Fibroblast of skin of abdomen (primary cell): ENCODE results near the gene NUDT22.

ENCODE experiments used
- DNase-seq: peaks from one replicate; pipeline ENCODE4 v3.0.0-alpha.2; 2013

NUDT22 gene

DNA sequence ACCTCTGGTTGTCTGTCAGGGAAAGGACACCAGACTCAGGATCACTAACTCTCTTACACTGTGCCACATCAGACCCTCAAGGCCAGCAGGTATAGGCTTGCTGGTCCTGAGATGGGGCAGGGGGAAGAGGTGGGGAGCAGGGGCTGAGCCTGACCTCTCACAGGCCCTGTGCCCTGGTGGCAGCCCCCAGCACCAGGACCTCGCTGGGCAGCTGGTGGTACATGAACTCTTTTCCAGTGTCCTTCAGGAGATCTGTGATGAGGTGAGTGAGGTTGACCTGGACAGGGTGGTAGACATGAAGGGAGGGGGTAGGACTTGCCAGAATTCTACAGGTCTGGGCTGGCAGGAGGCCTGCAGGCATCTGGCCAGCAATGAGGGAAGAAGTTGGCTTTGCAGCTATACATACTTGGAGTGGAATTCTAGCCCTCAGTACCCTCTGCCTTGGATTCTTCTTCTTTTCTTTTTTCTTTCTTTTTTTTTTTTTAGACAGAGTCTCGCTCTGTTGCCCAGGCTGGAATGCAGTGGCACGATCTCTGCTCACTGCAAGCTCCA lies 1.4 kb downstream of the NUDT22 start:
- DNase-seq = no peak

DNA sequence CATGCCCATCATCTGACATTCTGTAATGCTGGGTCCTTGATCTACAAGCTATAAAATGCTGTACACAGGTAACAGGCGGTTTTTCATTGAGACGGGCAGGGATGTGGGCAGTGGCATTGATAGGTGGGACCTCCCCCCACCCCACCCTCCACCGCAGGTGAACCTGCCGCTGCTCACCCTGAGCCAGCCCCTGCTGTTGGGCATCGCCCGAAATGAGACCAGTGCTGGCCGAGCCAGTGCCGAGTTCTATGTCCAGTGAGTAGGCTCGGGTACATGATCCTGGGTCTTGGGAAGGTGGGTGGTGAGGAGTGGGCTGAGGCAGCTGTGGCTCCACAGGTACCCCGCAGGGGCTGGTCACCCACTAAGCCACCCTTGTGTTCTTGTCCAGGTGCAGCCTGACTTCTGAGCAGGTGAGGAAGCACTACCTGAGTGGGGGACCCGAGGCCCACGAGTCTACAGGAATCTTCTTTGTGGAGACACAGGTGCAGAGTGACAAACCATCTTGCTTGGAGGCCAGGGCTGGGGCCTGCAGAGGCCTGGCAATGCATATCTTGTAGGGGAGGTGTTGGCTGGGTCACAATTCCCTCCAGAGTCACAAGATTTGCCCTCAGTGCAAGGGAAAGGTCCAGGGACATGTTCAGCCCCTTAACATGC lies 3.1 kb downstream of the NUDT22 start:
- no peak for DNase-seq

DNA sequence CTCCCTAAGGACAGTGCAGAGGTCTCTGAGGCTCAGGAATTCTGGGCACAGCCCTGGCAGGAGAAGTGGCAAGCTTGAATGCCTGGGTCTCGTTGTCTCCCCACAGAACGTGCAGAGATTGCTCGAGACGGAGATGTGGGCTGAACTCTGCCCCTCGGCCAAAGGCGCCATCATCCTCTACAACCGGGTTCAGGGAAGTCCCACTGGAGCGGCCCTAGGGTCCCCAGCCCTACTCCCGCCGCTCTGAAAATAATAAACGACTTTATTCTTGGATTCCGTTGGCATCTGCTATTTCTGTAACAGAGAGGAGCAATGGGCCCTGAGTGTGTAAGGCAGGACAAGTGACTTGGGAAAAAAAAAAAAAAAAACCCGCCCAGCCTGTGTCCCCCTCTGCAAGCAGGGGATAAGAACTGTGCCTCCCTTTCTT lies 3.7 kb downstream of the NUDT22 start:
- DNase-seq = no peak

DNA sequence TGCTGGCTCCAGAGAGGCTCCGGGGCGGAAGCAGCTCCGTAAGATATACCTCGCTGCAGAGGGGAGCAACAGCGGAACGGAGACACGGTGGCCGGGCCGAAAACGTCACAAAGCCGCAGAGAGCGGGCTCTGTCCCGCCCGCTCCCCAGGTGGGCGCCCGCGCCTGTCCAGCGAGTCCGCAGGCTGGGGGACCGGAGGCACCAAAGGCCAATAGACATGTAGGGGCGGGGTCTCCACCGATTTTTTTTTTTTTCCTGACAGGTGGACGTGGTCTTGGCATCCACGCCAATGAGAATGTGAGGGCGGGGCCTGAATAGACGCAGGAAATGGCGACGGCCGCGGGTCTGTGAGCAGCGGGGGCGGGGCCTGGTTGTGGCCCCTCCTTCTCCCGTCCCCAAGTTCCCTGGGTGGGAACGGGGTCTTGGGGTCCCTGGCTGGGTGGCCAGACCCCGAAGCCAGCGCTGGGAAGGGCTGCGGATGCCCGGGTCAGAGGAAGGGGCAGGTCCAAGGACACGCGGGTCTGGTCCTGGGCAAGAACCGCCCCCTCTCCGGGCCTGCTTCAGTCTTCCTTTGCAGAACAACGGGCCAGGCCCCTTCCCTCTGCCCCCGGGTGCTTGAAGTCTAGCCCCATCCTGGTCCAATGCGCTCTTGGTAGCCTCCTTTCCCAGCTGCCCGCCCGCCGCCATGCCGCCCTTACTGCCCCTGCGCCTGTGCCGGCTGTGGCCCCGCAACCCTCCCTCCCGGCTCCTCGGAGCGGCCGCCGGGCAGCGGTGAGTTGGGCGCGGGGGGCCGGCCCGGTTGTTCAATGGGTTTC lies 4.3 kb downstream of the NUDT22 start, which contains the start of gene DNAJC4:
TSS of gene DNAJC4 (plus strand) at position 378 of the 814 bp plus-strand sequence. CDS start at position 685, 307 bp downstream.
- peak; percentile 86 for DNase-seq

DNA sequence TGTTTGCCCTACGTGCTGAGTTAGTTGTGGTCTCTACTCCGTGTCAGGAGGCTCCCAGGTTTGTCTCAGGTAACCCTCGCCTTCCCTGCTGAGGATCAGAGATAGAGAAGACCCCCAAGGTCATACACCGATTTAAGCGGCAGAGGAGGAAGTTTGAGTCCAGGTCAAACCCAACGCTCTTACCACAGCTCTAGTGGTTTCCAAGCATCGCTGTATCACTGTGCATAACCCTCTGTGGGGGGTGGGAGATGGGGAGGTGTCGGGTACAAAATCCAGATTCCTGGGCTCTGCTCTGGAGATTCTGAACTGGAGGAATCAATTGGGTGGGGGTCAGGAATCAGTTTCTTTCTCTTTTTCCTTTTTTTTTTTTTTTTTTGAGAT lies 4.9 kb downstream of the NUDT22 start:
- no peak for DNase-seq

DNA sequence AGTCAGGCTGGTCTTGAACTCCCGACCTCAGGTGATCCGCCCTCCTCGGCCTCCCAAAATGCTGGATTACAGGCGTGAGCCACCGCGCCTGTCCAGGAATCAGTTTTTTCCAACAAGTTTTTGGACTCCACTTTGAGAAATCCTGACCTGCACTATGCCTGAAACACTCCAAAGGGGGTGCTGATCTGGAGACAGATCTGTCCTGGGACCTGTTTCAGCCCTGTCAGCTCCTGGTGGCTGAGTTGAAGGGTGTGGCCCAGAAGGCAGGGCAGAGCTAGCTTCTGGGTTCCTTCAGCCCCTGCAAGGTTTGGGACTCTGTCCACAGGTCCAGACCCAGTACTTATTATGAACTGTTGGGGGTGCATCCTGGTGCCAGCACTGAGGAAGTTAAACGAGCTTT lies 5.5 kb downstream of the NUDT22 start:
- no peak for DNase-seq

DNA sequence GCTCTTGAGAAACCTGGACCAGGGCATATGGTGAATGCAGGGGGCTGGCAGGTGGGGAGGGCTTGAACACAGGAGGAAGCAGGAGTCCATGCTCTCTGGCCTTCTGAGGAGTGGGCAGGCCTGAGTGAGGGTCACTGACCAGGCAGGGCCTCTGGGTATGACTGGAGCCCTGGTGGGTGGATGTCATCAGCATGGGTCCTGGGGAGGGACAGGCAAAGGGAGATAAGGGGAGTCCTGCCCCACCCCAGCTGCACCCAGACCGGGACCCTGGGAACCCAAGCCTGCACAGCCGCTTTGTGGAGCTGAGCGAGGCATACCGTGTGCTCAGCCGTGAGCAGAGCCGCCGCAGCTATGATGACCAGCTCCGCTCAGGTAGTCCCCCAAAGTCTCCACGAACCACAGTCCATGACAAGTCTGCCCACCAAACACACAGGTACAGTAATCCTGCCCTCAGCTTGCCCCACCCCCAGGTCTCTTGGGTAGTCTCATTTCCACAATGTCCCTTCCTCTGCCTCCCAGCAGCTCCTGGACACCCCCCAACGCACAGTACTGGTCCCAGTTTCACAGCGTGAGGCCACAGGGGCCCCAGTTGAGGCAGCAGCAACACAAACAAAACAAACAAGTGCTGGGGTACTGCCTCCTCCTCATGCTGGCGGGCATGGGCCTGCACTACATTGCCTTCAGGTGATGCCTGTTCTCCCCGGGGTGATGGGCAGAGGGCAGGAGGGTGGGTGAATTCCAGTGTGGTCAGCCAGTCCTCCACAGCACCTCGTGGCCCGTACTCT lies 6.3 kb downstream of the NUDT22 start:
- DNase-seq = no peak

DNA sequence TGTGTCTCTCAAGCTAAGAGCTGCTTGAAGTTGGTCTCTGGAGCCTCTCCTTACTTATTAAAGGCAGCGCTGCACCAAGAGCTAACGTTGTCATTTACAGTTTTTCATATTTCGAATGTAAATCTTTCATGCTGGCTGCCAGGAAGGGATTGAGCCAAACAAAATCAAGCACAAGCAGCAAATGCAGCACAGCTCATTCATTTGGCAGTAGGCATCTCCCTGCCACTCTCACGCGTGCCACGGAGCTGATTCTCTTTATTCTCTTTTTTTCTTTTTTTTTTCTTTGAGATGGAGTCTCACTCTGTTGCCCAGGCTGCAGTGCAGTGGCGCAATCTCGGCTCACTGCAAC lies 6.9 kb downstream of the NUDT22 start:
- DNase-seq = no peak

DNA sequence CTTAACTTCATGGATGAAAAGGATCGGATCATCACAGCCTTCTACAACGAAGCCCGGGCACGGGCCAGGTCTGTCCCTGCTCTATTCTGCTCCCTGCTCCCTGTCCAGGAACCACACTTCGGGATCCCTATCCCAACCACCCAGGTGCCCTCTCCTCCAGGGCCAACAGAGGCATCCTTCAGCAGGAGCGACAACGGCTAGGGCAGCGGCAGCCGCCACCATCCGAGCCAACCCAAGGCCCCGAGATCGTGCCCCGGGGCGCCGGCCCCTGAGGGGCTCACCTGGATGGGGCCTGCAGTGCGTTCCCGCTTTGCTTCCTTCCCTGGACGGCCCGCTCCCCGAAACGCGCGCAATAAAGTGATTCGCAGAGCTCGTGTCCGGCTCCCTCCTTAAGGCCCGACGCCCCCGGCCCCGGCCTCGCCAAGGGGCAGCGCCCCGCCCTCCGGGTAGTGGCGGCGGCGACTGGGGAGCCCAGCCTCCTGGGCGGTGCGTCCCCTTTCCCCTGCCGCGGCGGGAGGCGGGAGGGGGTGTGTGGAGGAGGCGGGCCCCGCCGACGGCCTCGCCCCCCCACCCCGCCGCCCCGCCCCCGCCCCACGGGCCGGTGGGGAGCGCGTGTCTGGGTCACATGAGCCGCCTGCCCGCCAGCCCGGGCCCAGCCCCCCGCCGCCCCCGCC lies 8.0 kb downstream of the NUDT22 start, which contains the start of gene VEGFB:
TSS of gene VEGFB (plus strand) at position 672 of the 674 bp plus-strand sequence. CDS start 250 bp downstream, outside the sequence.
- peak; percentile 60 for DNase-seq

DNA sequence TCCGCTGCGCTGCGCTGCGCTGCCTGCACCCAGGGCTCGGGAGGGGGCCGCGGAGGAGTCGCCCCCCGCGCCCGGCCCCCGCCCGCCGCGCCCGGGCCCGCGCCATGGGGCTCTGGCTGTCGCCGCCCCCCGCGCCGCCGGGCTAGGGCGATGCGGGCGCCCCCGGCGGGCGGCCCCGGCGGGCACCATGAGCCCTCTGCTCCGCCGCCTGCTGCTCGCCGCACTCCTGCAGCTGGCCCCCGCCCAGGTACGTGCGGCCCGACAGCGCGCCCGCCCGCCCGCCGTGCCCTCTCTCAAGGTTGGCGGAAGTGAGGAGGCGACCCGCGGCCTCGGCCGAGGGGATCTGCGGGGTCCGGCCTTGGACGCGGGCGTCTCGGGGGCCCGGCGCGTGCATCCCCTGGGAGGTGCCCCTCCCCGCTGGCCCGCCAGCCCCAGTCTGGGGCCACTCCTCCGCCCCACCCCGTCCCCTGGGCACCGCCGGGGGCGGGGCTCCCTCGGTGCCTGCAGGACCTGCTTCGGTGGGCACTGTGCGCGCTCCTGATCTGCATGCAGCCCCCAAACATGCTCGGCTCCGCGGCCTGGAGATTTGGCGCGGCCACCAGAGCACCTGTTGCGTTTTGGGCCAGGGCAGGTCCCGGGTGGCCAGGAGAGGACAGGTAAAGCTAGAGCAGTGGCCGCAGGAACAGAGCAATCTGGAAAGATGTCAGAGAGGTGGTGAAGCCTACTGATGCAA lies 8.7 kb downstream of the NUDT22 start:
- DNase-seq = no peak

DNA sequence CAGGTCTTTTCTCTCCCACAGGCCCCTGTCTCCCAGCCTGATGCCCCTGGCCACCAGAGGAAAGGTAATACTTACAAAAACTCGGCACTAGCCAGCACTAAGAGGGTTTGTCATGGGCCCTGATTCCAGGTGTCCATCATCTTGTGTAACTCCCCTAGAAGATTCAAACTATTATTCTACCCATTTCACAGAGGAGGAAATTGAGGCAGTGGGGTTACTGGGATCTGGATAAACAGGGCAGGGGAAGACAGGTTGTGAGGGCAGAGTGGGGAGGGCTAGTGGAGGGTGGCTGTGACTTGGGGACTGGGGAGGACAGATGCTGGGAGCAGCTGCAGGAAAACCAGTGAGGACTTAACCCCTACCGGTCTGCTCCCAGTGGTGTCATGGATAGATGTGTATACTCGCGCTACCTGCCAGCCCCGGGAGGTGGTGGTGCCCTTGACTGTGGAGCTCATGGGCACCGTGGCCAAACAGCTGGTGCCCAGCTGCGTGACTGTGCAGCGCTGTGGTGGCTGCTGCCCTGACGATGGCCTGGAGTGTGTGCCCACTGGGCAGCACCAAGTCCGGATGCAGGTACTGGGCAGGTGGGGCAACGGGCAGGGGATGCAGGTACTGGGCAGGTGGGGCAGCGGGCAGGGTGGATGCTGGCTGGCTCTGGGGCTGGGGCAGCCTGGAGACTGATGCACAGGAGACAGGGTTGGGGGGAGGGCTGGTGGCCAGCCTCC lies 9.5 kb downstream of the NUDT22 start:
- no peak for DNase-seq

DNA sequence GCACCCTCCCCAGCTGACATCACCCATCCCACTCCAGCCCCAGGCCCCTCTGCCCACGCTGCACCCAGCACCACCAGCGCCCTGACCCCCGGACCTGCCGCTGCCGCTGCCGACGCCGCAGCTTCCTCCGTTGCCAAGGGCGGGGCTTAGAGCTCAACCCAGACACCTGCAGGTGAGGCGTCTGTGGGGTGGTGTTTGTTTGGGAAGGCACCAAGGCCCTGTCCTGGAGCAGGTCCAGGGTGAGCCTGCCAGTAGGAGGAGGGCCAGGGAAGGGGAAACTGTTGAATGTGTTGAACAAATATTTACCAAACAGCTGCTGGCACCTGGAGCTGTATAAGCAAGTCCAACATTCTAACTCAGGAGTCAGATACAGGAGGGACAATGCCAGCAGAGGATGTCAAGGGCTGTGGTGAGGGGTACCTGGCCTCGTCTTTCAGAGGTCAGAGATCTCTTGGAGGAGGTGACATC lies 11.4 kb downstream of the NUDT22 start:
- DNase-seq = no peak

DNA sequence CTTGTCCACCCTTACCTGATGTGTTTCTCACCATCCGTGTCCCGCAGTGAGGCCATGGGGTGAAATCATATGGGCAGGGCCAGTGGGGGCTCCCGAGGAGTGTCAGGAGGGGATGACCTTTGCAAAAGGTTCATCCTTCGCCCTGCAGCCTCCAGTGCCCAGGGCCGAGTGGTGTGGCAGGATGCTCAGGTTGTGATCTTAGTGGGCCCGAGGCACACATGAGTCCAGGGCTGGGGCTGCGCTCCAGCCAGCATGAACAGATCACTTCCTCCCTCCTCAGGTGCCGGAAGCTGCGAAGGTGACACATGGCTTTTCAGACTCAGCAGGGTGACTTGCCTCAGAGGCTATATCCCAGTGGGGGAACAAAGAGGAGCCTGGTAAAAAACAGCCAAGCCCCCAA lies 12.0 kb downstream of the NUDT22 start:
- DNase-seq = no peak

DNA sequence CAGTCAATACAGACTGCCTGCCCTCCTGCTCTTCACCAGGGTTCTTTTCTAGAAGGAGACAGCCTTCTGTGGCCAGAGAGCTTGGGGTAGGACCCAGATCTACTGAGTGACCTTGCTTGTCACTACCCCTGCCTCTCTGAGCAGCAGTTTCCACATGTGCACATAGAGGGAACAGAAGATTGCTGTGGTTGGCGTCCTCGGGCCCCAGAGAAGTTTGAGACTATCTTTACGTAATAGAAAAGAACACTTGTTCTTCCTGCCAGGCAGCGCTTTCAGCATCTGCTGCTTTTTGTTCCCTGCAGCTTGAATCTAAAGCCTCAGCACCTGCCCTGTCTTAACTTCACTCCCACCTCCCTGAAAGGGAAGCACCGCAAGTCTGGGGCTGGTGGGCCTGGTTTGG lies 12.9 kb downstream of the NUDT22 start:
- DNase-seq = no peak

DNA sequence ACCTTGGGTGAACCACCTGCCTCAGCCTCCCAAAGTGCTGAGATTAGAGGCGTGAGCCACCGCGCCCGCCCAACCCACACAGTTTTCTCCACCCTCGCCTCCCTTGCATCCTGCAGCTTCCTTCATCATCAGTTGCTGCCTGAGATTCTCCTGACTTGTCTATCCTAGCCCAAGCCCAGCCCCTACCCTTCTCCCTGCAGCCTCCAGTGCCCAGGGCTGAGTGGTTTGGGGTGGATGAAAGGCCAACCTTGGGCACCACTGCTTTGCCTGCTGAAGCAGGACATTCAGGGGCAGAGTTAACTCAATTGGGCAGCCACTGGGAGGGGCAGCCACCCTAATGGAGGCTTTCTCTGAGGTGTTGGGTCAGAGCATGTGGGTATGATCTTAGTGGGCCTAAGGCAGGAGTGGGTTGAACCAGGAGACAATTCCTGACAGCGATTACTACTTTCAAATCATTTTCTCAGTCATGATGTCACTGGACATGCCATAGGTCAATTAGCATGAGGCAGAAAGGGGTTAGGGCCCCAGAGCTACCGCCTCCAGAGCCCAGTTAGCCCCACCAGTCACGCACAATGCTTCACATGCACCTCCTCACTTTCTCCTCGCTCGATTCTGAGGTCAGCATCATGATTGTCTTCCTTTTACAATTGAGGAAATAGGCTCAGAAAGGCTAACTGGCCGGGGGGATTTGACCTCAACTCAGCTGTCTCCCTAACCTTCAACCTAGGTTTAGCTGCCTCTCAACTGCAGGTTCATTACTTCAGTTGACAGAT lies 13.8 kb downstream of the NUDT22 start:
- no peak for DNase-seq

DNA sequence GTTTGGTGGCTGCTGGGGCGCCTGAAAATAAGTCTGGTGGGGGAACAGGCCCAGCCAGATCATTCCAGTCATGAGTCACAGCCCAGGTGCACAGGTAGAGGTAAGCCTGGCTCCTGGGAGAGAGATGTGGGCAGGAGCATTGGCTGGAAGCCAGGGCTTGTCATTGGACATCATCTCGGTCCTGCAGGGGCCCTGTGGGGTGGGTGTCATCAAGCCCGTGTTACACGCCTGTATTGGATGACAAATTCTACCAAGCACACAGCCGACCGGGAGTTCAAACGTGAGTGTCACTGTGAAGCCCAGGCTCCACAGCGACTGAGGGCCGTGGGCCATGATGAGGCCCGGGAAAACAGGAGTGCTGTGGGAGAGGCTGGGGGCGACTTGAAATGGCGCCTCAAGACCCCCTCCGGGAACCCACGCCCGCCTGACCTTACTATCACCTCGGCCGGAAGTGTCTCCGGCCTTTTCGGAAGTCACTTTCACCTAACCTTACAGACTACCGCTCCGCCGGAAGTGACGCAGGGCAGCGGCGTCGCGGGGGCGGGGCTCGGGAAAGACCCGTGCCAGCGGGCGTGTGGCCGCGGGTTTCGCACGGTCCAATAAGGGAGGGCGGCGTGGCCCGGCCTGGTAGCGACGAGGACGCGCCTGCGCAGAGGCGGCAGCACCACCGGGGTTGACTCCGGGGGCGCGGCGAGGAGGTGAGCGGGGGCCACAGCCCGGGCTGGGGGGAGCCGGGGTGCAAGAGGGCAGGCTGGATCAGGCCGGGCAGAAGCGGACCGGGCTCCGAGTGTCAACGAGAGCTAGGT lies 14.6 kb downstream of the NUDT22 start, which contains the start of gene FKBP2:
TSS of gene FKBP2 (plus strand) at position 661 of the 806 bp plus-strand sequence. CDS start 1,293 bp downstream, outside the sequence.
- DNase-seq = peak; percentile 97

DNA sequence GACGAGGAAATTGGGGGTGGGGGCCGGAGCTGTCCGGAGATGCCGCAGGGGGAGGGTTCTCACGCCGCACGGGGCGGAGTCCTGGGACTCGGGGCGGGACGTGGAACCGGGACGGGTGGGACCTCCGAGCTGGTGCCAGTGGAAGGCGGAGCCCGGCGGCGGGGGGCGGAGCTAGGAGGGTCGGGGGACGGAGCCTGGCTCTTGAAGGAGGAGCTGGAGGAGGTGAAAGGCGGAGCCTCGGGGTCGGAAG lies 15.1 kb downstream of the NUDT22 start:
- peak; percentile 99 for DNase-seq

DNA sequence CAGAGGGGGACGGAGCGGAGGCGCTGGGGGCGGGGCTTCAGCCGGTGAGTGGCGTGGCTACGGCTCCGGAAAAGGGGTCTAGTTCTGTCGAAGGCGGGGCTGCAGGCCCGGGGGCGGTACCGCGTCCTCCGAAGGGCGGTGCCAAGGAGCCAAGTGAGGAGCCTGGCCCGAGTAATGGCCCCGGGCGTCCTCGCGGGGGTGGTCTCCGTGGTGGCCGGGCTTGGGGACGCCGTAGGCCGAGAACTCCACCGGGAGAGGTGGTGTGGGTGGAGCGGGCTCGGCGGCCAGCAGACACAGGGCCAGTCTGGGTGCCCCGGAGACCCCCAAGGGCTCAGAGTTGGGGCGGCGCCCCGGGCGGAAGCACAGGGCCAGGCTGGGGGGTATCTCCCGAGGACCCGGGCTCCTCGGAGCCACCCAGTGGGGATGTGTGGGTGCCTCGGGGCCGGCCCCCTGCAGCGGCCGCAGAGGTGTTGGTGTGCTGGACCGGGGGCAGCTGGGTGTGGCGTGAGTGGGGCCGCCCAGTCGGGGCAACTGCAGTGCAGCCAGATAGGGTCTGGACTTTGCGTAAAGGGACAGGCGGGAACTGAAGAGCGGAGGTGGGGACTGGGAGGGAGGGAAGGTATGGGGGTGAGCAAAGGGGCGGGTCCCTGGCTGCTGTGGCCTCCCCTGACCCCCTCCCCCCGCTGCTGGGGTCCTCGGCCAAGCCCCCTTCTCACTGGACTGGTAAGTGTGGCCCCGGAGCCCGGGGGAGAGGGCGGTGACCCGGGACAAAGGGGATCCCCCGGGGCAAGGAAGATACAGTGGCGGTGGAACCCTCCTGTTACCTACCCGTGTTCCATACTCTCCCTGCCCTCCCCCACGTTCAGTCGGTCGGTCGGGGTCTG lies 15.7 kb downstream of the NUDT22 start:
- no peak for DNase-seq
